Lower leg skin (tissue), 4 donors: ENCODE data around the gene PABPN1L. TPM values are rescaled to one million over a fixed set of nuclear protein-coding genes. Genes with fewer than 3 reads are reported as not detected.

Experiments used
- DNase-seq, 2 donors: peaks; one replicate each; pipeline ENCODE4 v3.0.0-alpha.2; 2019; ENCODE audit warnings: low spot score in 2 of 2
- H3K4me3 ChIP-seq: fragments of 200-600 bp; sonication (generic); 2 replicates; pipeline ENCODE4 v1.5.1; 2017; ENCODE audit warnings: mild to moderate bottlenecking, low read depth; ENCODE audit not compliant: poor library complexity, severe bottlenecking
- CTCF ChIP-seq, 3 donors: fragments of 450-650 bp; IDR thresholded peaks; one replicate each; pipeline ENCODE4 v1.5.1; 2016; ENCODE audit warnings: antibody characterized with exemption in 3 of 3, mild to moderate bottlenecking in 3 of 3, moderate library complexity in 2 of 3
- POLR2A ChIP-seq, 2 donors: fragments of 450-650 bp; IDR thresholded peaks; one replicate each; pipeline ENCODE4 v1.6.1; 2016 to 2017; ENCODE audit warnings: antibody characterized with exemption in 2 of 2, mild to moderate bottlenecking in 1 of 2, moderate library complexity in 1 of 2
- WGBS, 2 donors: methylation state at CpG; one replicate each; pipeline ENCODE4 v1.1.5; 2018; 5-methylcytosine and 5-hydroxymethylcytosine counted together
- intact Hi-C: fragments of 100-400 bp; cut with DNase I; formaldehyde crosslinking; loops from one replicate; pipeline ENCODE4 v1.15.0; 2023; ENCODE audit warnings: low total_unique reads
- total RNA-seq, 4 donors: library from RNA; depleted of rRNA; stranded (reverse); fragments of >200 nt; gene quantifications; one replicate each; pipeline ENCODE4 v1.1.0, GENCODE V29; 2016

The PABPN1L gene
- total RNA-seq, 4 donors from 2014 or later = not detected

- TF ChIP-seq POLR2A (IDR thresholded peaks at IDR 0.05) (no peak), CTCF (IDR thresholded peaks at IDR 0.05) (no peak)
- intact Hi-C loops = no loop called here
- WGBS, 2 donors = 85 to 90% methylated on average over 19 of the region's 19 CpGs
- DNase-seq = no peak
- H3K4me3 ChIP-seq = no peak overlapping the region
These were observed 27.9 kb downstream of the PABPN1L start for GRCh38 chr16:88838566-88838965.

GRCh38 chr16:88837806-88838205 is 28.7 kb downstream of the PABPN1L start:
- H3K4me3 ChIP-seq = no peak overlapping the region
- TF ChIP-seq CTCF (IDR thresholded peaks at IDR 0.05) (no peak), POLR2A (IDR thresholded peaks at IDR 0.05) (no peak)
- no peak for DNase-seq
- intact Hi-C loops = no loop called here
- 91 to 92% methylated on average over 20 of the region's 20 CpGs for WGBS, 2 donors

- intact Hi-C loops = no loop called here
- no peak for DNase-seq
- WGBS, 2 donors = 93 to 96% methylated on average over 17 of the region's 17 CpGs
- no peak for TF ChIP-seq CTCF (IDR thresholded peaks at IDR 0.05)
- TF ChIP-seq POLR2A (IDR thresholded peaks at IDR 0.05) = no peak
- no peak overlapping the region for H3K4me3 ChIP-seq
These were observed 29.7 kb downstream of the PABPN1L start for GRCh38 chr16:88836791-88837190.

GRCh38 chr16:88835818-88836217 is 30.6 kb downstream of the PABPN1L start:
- H3K4me3 ChIP-seq = no peak overlapping the region
- DNase-seq = no peak
- TF ChIP-seq CTCF (IDR thresholded peaks at IDR 0.05) (no peak), POLR2A (IDR thresholded peaks at IDR 0.05) (no peak)
- WGBS, 2 donors = 95 to 96% methylated on average over 33 of the region's 33 CpGs
- intact Hi-C loops = no loop called here

GRCh38 chr16:88835383-88835782 is 31.1 kb downstream of the PABPN1L start:
- WGBS, 2 donors = 75 to 79% methylated on average over 11 of the region's 11 CpGs
- no peak for DNase-seq
- H3K4me3 ChIP-seq = no peak overlapping the region
- TF ChIP-seq CTCF (IDR thresholded peaks at IDR 0.05) (no peak), POLR2A (IDR thresholded peaks at IDR 0.05) (no peak)
- intact Hi-C loops = no loop called here

DNA sequence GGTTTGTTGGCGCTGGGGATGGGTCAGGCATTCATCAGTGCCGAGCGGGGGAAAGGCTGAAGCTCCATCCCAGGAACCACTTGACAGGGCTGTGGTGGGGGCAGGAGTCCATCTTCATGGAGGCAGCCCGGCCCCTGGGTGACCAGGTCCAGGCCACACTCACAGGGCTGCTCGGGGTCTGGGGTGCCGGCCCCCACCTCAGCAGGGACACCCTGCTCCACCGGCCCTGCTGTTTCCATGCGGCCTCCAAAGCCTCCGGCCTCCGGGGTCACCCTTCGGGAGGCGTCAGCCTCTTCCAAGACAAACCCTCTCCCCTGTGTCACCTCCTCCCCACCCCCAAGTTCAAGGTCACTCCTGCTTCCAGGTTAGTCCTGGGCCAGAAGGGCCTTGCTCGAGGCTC is 31.8 kb downstream of the PABPN1L start:
- WGBS, 2 donors = 90 to 98% methylated on average over 11 of the region's 13 CpGs

More for the DNA sequence above, 31.8 kb downstream of the PABPN1L start:
- no peak overlapping the region for H3K4me3 ChIP-seq
- intact Hi-C loops = no loop called here
- DNase-seq = no peak
- TF ChIP-seq CTCF (IDR thresholded peaks at IDR 0.05) = no peak
- TF ChIP-seq POLR2A (IDR thresholded peaks at IDR 0.05) = no peak
